ENCODE data around the gene REG3G. TPM values are rescaled to one million over a fixed set of nuclear protein-coding genes. Genes with fewer than 3 reads are reported as not detected.
"Not testable (repeated sequence)": the region's sequence is repeated elsewhere in the genome, so short reads cannot be mapped to it uniquely, and the experiment has no call there.

Gene REG3G
- total RNA-seq, 2 donors from 2014 or later, result not detected

GRCh38 chr2:79041032-79041448 is 15.5 kb downstream of the REG3G start:
- DNase-seq (ENCODE audit: low spot score), result no peak
- Histone ChIP-seq H3K36me3 (no peaks in the 10 kb centered on the region), H3K9me3 (no peaks in the 10 kb centered on the region), H3K4me3 (no peak overlapping the region), H3K27ac (no peak overlapping the region), H3K4me1 (ENCODE audit: control insufficient read depth in 1 of 2, low read depth in 2 of 2) (no peaks in the 10 kb centered on the region), H3K27me3 (replicated peaks; ENCODE audit: insufficient read depth) (no peaks in the 10 kb centered on the region)
- TF ChIP-seq CTCF (IDR thresholded peaks at IDR 0.05), result no peak
- no peak for ATAC-seq (ENCODE audit: insufficient number of reproducible peaks, low FRiP score, low read depth)

DNA sequence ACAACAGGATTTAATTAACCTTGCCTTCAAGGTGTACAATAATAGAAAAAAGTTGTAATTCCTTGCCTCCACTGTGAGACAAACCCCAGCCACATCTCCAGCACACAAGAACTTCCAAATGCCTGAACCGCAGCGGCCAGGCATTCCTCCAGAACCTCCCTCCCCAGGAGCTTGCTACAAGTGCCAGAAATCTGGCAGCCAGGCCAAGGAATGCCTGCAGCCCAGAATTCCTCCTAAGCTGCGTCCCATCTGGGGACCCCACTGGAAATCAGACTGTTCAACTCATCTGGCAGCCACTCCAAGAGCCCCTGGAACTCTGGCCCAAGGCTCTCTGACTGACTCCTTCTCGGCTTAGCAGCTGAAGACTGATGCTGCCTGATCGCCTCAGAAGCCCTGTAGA is 28.0 kb downstream of the REG3G start:
- H3K36me3 ChIP-seq; DNase-seq (ENCODE audit: low spot score); ATAC-seq (ENCODE audit: insufficient number of reproducible peaks, low FRiP score, low read depth); H3K4me1 ChIP-seq (ENCODE audit: control insufficient read depth in 1 of 2, low read depth in 2 of 2); H3K4me3 ChIP-seq; H3K27me3 ChIP-seq (replicated peaks; ENCODE audit: insufficient read depth); H3K27ac ChIP-seq; H3K9me3 ChIP-seq: not testable (repeated sequence)

DNA sequence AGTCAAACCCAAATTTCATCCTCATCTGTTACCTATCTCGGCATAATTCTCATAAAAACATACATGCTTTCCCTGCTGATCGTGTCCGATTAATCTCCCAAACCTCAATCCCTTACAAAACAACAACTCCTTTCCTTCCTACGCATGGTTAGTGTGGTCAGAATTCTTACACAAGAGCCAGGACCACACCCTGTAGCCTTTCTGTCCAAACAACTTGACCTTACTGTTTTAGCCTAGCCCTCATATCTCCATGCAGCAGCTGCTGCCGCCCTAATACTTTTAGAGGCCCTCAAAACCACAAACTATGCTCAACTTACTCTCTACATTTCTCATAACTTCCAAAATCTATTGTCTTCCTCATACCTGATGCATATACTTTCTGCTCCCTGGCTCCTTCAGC is 29.3 kb downstream of the REG3G start:
- H3K27ac ChIP-seq; ATAC-seq (ENCODE audit: insufficient number of reproducible peaks, low FRiP score, low read depth); H3K27me3 ChIP-seq (replicated peaks; ENCODE audit: insufficient read depth); DNase-seq (ENCODE audit: low spot score); H3K36me3 ChIP-seq; H3K4me3 ChIP-seq; H3K9me3 ChIP-seq; H3K4me1 ChIP-seq (ENCODE audit: control insufficient read depth in 1 of 2, low read depth in 2 of 2): not testable (repeated sequence)

DNA sequence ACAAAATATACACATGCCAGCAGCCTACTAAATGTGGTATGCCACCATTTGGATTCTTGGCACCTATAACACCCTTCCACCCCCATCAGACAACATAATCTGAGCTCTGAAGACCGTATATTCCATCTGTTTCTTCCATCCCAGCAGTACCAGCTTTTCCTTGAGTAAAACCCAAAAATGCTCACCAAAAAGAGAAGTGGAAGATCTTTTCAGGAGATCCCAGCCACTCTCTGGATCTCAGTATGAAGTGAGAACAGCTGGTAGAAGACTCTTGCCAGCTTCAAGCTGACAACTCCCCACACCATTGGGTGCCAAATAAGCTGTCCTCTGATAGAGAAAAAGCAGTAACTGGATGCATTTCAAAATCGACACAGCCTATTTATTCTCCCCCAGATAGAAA is 39.7 kb downstream of the REG3G start:
- DNase-seq (ENCODE audit: low spot score), result no peak
- Histone ChIP-seq H3K36me3 (no peaks in the 10 kb centered on the region), H3K4me3 (no peak overlapping the region), H3K4me1 (ENCODE audit: control insufficient read depth in 1 of 2, low read depth in 2 of 2) (no peaks in the 10 kb centered on the region), H3K9me3 (no peaks in the 10 kb centered on the region), H3K27me3 (replicated peaks; ENCODE audit: insufficient read depth) (no peaks in the 10 kb centered on the region), H3K27ac (no peak overlapping the region)
- no peak for ATAC-seq (ENCODE audit: insufficient number of reproducible peaks, low FRiP score, low read depth)
- TF ChIP-seq CTCF (IDR thresholded peaks at IDR 0.05), result no peak

- Histone ChIP-seq H3K9me3 (no peaks in the 10 kb centered on the region), H3K36me3 (no peaks in the 10 kb centered on the region), H3K27me3 (replicated peaks; ENCODE audit: insufficient read depth) (no peaks in the 10 kb centered on the region), H3K27ac (no peak overlapping the region), H3K4me3 (no peak overlapping the region), H3K4me1 (ENCODE audit: control insufficient read depth in 1 of 2, low read depth in 2 of 2) (no peaks in the 10 kb centered on the region)
- no peak for TF ChIP-seq CTCF (IDR thresholded peaks at IDR 0.05)
- no peak for DNase-seq (ENCODE audit: low spot score)
- no peak for ATAC-seq (ENCODE audit: insufficient number of reproducible peaks, low FRiP score, low read depth)
Measured at GRCh38 chr2:79071078-79071477, 45.6 kb downstream of the REG3G start.

Other genes with a start within 250 kb of the REG3G start
- 1 to 10 TPM in 1 of 2 donors, not detected in 1; 1.8 TPM for gene REG1B, start 62.3 kb downstream of the REG3G start, total RNA-seq
- gene REG1A, start 94.8 kb downstream of the REG3G start, total RNA-seq, result 10 to 100 TPM in 1 of 2 donors, 1 to 10 TPM in 1; 6.4 to 12.8 TPM
- gene REG3A, start 134.1 kb downstream of the REG3G start, total RNA-seq, result 1 to 10 TPM; 2.8 to 8.3 TPM